Gastrocnemius medialis (tissue), 4 donors: ENCODE data around the gene SHB.

Experiments used
- POLR2A ChIP-seq, 2 donors: fragments of 450-650 bp; IDR thresholded peaks; one replicate each; pipeline ENCODE4 v1.6.1; 2017; ENCODE audit warnings: antibody characterized with exemption in 2 of 2, mild to moderate bottlenecking in 2 of 2, moderate library complexity in 2 of 2
- TF ChIP-seq, protein P1 (sequence below), 5 experiments: fragments of 450-650 bp in 3 of 5; fragments of 200-600 bp in 2 of 5; sonication (generic) in 2 of 5; IDR thresholded peaks in 4 of 5; conservative IDR thresholded peaks in 1 of 5; 1 replicate in 4 of 5; 2 replicates in 1 of 5; pipeline ENCODE4 v1.5.1; 2016 to 2019; ENCODE audit warnings: antibody characterized with exemption in 5 of 5, mild to moderate bottlenecking in 3 of 5, moderate library complexity in 3 of 5

DNA sequence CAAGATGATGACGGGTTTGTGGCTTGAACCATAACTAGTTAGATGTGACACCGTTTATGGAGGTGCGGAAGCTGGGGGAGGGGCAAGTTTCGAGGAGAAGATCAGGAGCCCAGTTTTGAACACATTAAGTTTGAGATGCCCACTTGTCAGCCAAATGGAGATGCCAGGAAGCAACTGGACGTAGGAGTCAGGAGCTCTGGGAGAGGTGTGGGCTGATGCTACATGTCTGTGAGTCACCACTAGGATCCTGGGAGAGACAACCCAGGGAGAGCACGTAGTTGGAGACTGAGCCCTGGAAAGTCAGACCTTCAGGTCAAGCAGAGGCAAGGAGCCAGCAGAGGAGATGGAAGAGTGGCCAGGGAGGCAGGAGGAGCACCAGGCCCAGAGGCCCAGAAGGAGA lies 116.3 kb downstream of the SHB start:
- TF ChIP-seq POLR2A (IDR thresholded peaks at IDR 0.05) = no peak
- TF ChIP-seq, protein P1, sequence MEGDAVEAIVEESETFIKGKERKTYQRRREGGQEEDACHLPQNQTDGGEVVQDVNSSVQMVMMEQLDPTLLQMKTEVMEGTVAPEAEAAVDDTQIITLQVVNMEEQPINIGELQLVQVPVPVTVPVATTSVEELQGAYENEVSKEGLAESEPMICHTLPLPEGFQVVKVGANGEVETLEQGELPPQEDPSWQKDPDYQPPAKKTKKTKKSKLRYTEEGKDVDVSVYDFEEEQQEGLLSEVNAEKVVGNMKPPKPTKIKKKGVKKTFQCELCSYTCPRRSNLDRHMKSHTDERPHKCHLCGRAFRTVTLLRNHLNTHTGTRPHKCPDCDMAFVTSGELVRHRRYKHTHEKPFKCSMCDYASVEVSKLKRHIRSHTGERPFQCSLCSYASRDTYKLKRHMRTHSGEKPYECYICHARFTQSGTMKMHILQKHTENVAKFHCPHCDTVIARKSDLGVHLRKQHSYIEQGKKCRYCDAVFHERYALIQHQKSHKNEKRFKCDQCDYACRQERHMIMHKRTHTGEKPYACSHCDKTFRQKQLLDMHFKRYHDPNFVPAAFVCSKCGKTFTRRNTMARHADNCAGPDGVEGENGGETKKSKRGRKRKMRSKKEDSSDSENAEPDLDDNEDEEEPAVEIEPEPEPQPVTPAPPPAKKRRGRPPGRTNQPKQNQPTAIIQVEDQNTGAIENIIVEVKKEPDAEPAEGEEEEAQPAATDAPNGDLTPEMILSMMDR (IDR thresholded peaks at IDR 0.05 in 4 of 5, conservative IDR thresholded peaks at IDR 0.05 in 1 of 5) = no peak
